GM03348 (cell line): Measurements from ENCODE around the gene PDK1.

ENCODE experiments used
- DNase-seq: peaks from one replicate; pipeline ENCODE4 v3.0.0; 2012; ENCODE audit warnings: low spot score

The PDK1 gene

GRCh38 chr2:172642301-172643020, 86.6 kb downstream of the PDK1 start:
- DNase-seq, result no peak

- no peak for DNase-seq
Observed at GRCh38 chr2:172643142-172643541, 87.3 kb downstream of the PDK1 start.

- DNase-seq, result peak; percentile 37
Observed at GRCh38 chr2:172647439-172647838, 91.5 kb downstream of the PDK1 start.

GRCh38 chr2:172655091-172655837, 99.4 kb downstream of the PDK1 start:
- peak; percentile 65 for DNase-seq

- DNase-seq, result no peak
Observed at GRCh38 chr2:172655838-172656573, 100.1 kb downstream of the PDK1 start.
